GM20000 (cell line): ENCODE data around the gene GPR62.
"Not testable (repeated sequence)": the region's sequence is repeated elsewhere in the genome, so short reads cannot be mapped to it uniquely, and the experiment has no call there.

Experiments
- DNase-seq: peaks from one replicate; pipeline ENCODE4 v3.0.0; 2012; ENCODE audit warnings: low spot score
- TF ChIP-seq, protein P1 (sequence below): IDR thresholded peaks from 2 replicates; pipeline ENCODE4 v1.5.1; 2012; ENCODE audit warnings: mild to moderate bottlenecking, control low read depth; ENCODE audit errors: extremely low read depth, missing control alignments

GPR62 gene

DNA sequence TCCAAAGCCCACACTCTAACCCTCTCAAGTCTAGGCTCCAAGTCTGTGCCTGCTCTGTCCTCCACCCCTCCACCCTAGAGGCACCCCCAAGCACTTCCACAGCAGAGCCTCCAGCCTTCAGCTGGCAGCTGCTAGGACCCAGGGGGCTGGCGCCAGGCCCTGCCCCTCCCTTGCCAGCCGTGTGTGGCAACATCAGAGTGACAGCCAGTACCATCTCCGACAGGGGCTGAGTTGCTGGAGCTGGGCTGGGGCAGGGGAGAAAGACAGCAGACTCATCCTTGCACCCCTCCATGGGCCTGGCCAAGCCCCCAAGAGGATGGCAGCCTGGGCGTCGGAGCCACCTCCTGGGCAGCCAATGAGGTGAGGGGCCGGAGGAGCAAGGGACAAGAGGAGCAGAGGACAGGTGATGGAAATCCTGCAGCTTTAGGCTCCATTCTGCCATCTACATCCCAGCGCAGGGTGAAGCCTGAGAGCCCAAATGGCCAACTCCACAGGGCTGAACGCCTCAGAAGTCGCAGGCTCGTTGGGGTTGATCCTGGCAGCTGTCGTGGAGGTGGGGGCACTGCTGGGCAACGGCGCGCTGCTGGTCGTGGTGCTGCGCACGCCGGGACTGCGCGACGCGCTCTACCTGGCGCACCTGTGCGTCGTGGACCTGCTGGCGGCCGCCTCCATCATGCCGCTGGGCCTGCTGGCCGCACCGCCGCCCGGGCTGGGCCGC lies at the start of gene GPR62:
TSS of gene GPR62 (plus strand) at position 207 of the 718 bp plus-strand sequence. CDS start at position 479, 272 bp downstream.
- TF ChIP-seq, protein P1, sequence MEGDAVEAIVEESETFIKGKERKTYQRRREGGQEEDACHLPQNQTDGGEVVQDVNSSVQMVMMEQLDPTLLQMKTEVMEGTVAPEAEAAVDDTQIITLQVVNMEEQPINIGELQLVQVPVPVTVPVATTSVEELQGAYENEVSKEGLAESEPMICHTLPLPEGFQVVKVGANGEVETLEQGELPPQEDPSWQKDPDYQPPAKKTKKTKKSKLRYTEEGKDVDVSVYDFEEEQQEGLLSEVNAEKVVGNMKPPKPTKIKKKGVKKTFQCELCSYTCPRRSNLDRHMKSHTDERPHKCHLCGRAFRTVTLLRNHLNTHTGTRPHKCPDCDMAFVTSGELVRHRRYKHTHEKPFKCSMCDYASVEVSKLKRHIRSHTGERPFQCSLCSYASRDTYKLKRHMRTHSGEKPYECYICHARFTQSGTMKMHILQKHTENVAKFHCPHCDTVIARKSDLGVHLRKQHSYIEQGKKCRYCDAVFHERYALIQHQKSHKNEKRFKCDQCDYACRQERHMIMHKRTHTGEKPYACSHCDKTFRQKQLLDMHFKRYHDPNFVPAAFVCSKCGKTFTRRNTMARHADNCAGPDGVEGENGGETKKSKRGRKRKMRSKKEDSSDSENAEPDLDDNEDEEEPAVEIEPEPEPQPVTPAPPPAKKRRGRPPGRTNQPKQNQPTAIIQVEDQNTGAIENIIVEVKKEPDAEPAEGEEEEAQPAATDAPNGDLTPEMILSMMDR, result no peak
- DNase-seq, result no peak

- TF ChIP-seq, protein P1, result no peak
- no peak for DNase-seq
Measured at GRCh38 chr3:51908026-51908425, 47.2 kb upstream of the GPR62 start.

DNA sequence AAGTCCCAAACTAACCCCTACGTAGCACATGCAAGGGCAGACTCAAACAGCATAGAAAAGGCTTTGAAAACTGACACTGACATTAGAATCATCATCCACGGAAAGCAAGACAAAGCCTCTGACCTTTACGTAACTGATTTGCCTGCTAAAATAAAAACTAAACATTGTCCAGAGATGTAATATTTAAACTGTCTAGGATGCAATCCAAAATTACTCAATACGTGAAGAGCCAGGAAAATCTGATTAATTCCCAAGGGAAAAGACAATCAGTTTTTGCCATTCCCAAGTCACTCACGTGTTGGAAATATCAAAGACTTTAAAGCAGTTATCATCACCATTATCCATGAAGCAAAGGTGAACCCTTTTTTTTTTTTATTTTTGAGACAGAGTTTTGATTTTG lies 38.8 kb upstream of the GPR62 start:
- TF ChIP-seq, protein P1, result no peak

GRCh38 chr3:51921081-51921578 lies 34.1 kb upstream of the GPR62 start:
- no peak for DNase-seq
- TF ChIP-seq, protein P1, result no peak

More for the DNA sequence above, 38.8 kb upstream of the GPR62 start:
- DNase-seq, result no peak

DNA sequence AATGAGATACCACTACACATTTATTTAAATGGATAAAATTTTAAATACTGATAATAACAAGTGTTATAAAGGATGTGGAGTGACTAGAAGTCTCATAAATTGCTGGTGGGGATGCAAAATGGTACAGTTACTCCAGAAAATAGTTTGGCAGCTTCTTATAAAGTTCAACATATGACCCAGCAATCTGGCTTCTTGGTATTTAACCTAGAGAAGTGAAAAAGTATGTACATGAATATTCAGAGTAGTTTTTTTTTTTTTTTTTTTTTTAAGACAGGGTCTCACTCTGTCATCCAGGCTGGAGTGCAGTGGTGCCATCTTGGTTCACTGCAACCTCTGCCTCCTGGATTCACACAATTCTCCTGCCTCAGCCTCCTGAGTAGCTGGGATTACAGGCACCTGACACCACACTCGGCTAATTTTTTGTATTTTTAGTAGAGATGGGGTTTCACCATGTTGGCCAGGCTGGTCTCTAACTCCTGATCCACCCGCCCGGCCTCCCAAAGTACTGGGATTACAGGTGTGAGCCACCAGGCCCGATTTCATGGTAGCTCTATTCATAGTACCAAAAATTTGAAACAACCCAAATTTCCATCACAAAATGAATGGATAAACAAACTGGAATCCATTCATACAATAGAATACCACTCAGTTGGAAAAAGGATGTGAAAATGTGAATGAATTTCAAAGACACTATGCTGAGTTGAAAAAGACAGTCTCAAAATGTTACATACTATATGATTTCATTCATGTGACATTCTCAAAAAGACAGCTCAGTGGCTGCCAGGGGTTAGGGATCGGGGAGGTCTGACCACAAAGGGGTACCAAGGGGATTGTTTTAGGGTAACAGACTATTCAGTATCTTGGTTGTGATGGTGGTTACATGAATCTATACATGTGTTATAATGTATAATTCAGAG lies 27.9 kb upstream of the GPR62 start:
- TF ChIP-seq, protein P1, result no peak
- DNase-seq, result no peak

GRCh38 chr3:51928438-51928837 lies 26.7 kb upstream of the GPR62 start:
- TF ChIP-seq, protein P1, result no peak
- DNase-seq, result no peak

DNA sequence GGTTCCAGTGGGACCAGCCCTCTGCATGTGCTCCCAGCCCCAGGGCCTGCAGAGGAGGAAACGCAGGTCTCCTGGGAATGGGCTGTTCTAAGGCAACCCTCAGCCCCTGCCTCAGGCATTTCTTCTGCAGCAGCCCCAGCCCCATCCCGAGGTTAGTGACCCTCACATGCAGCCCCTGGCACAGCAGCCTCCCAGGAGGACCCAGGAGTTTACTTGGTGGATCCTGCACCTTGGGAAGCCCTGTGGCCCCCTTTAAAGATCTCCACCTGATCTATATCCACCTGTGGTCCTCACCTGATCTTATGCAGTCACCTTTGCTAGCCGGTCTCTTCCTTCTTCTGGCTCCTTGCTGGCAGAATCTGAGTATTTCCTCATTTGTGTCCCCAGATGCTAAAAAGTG lies 26.2 kb upstream of the GPR62 start:
- not testable (repeated sequence) for DNase-seq
